ENCODE data around the gene TBC1D3B.
"Not testable (repeated sequence)": the region's sequence is repeated elsewhere in the genome, so short reads cannot be mapped to it uniquely, and the experiment has no call there.

Gene TBC1D3B

GRCh38 chr17:36176536-36176935, at the start of gene TBC1D3B:
Gene TBC1D3B, minus strand, starts transcription at chr17:36176636. Its CDS starts 1,586 bp downstream, at chr17:36175050.
- not testable (repeated sequence) for DNase-seq

- DNase-seq, result not testable (repeated sequence)
Observed at GRCh38 chr17:36222967-36223366, 46.5 kb upstream of the TBC1D3B start.

GRCh38 chr17:36221581-36222100, 45.2 kb upstream of the TBC1D3B start:
- DNase-seq, result not testable (repeated sequence)

- not testable (repeated sequence) for DNase-seq
Observed at GRCh38 chr17:36220737-36221580, 44.5 kb upstream of the TBC1D3B start.

- not testable (repeated sequence) for DNase-seq
Observed at GRCh38 chr17:36219556-36219955, 43.1 kb upstream of the TBC1D3B start.

GRCh38 chr17:36215406-36216308, 39.2 kb upstream of the TBC1D3B start:
- not testable (repeated sequence) for DNase-seq

- no peak for DNase-seq
Observed at GRCh38 chr17:36214918-36215317, 38.5 kb upstream of the TBC1D3B start.

GRCh38 chr17:36213695-36214094, 37.3 kb upstream of the TBC1D3B start:
- no peak for DNase-seq

- no peak for DNase-seq
Observed at GRCh38 chr17:36212966-36213365, 36.5 kb upstream of the TBC1D3B start.

- DNase-seq, result no peak
Observed at GRCh38 chr17:36212272-36212605, 35.8 kb upstream of the TBC1D3B start.

GRCh38 chr17:36211484-36212271, 35.2 kb upstream of the TBC1D3B start:
- DNase-seq, result not testable (repeated sequence)

GRCh38 chr17:36210439-36211211, 34.2 kb upstream of the TBC1D3B start, which contains the start of gene CCL4L2:
Gene CCL4L2, plus strand, starts transcription at chr17:36211063.
- DNase-seq, result not testable (repeated sequence)

- DNase-seq, result no peak
Observed at GRCh38 chr17:36209575-36209974, 33.1 kb upstream of the TBC1D3B start.

GRCh38 chr17:36207383-36207782, 30.9 kb upstream of the TBC1D3B start:
- not testable (repeated sequence) for DNase-seq

GRCh38 chr17:36206486-36206821, 30.0 kb upstream of the TBC1D3B start:
- not testable (repeated sequence) for DNase-seq

- no peak for DNase-seq
Observed at GRCh38 chr17:36205637-36206485, 29.4 kb upstream of the TBC1D3B start.

GRCh38 chr17:36204724-36205500, 28.5 kb upstream of the TBC1D3B start:
- no peak for DNase-seq

- DNase-seq, result no peak
Observed at GRCh38 chr17:36203335-36203734, 26.9 kb upstream of the TBC1D3B start.

- not testable (repeated sequence) for DNase-seq
Observed at GRCh38 chr17:36201506-36201905, 25.1 kb upstream of the TBC1D3B start.

GRCh38 chr17:36201102-36201501, 24.7 kb upstream of the TBC1D3B start:
- DNase-seq, result not testable (repeated sequence)
